ENCODE results near the gene CTNNA3. TPM values are rescaled to one million over a fixed set of nuclear protein-coding genes. Genes with fewer than 3 reads are reported as not detected.

CTNNA3 gene
- total RNA-seq, 1 experiment from 2014 or later = 0.32 TPM

DNA sequence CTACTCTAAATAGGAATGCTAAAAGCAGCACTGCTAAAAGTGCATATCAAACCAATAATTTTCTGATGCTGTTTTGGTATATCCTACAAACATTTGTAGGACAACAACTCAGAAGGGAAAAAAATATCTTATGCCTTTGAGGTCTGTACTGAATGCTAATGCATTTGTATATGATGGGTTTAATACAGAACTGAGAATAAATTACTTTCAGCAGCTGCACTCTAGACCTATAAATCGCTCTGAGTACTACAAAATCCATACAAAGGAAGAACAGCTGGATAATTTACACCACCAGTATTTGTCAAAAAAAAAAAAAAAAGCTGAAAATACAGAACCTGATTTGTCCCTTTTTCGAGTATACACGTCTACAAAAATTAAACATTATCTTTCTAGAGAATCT, 426.2 kb downstream of the CTNNA3 start:
- DNase-seq (ENCODE audit: low read depth, low spot score) (no peak), ATAC-seq (no peak)
- no peak for TF ChIP-seq FOSL1 (IDR thresholded peaks at IDR 0.05; ENCODE audit: low read depth)
- TF ChIP-seq, protein P1, sequence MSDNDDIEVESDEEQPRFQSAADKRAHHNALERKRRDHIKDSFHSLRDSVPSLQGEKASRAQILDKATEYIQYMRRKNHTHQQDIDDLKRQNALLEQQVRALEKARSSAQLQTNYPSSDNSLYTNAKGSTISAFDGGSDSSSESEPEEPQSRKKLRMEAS (IDR thresholded peaks at IDR 0.05) = no peak
- TF ChIP-seq RAD21 (IDR thresholded peaks at IDR 0.05; ENCODE audit: low read depth) = no peak
- TF ChIP-seq, protein P2, sequence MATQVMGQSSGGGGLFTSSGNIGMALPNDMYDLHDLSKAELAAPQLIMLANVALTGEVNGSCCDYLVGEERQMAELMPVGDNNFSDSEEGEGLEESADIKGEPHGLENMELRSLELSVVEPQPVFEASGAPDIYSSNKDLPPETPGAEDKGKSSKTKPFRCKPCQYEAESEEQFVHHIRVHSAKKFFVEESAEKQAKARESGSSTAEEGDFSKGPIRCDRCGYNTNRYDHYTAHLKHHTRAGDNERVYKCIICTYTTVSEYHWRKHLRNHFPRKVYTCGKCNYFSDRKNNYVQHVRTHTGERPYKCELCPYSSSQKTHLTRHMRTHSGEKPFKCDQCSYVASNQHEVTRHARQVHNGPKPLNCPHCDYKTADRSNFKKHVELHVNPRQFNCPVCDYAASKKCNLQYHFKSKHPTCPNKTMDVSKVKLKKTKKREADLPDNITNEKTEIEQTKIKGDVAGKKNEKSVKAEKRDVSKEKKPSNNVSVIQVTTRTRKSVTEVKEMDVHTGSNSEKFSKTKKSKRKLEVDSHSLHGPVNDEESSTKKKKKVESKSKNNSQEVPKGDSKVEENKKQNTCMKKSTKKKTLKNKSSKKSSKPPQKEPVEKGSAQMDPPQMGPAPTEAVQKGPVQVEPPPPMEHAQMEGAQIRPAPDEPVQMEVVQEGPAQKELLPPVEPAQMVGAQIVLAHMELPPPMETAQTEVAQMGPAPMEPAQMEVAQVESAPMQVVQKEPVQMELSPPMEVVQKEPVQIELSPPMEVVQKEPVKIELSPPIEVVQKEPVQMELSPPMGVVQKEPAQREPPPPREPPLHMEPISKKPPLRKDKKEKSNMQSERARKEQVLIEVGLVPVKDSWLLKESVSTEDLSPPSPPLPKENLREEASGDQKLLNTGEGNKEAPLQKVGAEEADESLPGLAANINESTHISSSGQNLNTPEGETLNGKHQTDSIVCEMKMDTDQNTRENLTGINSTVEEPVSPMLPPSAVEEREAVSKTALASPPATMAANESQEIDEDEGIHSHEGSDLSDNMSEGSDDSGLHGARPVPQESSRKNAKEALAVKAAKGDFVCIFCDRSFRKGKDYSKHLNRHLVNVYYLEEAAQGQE (IDR thresholded peaks at IDR 0.05; ENCODE audit: low read depth) = no peak
- no peak for TF ChIP-seq SIN3A (IDR thresholded peaks at IDR 0.05; ENCODE audit: low read depth)
- no TSS peak for BruUV-seq (replicated peaks)
- no peak overlapping the region for H3K4me3 ChIP-seq (replicated peaks in 1 of 2; ENCODE audit: low read depth in 1 of 2, low read length in 2 of 2)
- no peaks in the 10 kb centered on the region for H3K79me2 ChIP-seq (ENCODE audit: insufficient read depth, low read length)
- POLR2A ChIA-PET = no interaction called here
- H3K36me3 ChIP-seq (ENCODE audit: control insufficient read depth in 1 of 2, insufficient read depth in 2 of 2, low read length in 2 of 2) = no peaks in the 10 kb centered on the region
- no peaks in the 10 kb centered on the region for H3K4me1 ChIP-seq (ENCODE audit: control insufficient read depth in 1 of 2, insufficient read depth in 2 of 2, low read length in 2 of 2)
- intact Hi-C loops (cut with micrococcal nuclease) = no loop called here
- CTCF ChIA-PET = interaction anchor here (1.4 kb wide), 1 partner anchor 36 kb away, joined by 5 read pairs; no protein-coding TSS in a partner anchor
- RAD21 ChIA-PET (ENCODE audit: low non-redundant PET in 1 of 2, low total read pairs in 2 of 2, uncharacterized antibody in 2 of 2, unreplicated experiment in 2 of 2) = no interaction called here
- H3K9me3 ChIP-seq (ENCODE audit: control insufficient read depth in 1 of 2, insufficient read depth in 1 of 2, low read depth in 1 of 2, low read length in 2 of 2) = no peaks in the 10 kb centered on the region
- no peaks in the 10 kb centered on the region for H4K20me1 ChIP-seq (ENCODE audit: insufficient read depth)
- H3K4me2 ChIP-seq (ENCODE audit: low read length) = no peak overlapping the region
- no peaks in the 10 kb centered on the region for H3K9me2 ChIP-seq (ENCODE audit: insufficient read depth)
- no peak overlapping the region for H3K27ac ChIP-seq (ENCODE audit: low read depth, low read length)
- no peaks in the 10 kb centered on the region for H3K27me3 ChIP-seq (ENCODE audit: insufficient read depth, low read length)
- no peak overlapping the region for H2AFZ ChIP-seq (ENCODE audit: low read depth, low read length, poor library complexity, severe bottlenecking)
- H3K9ac ChIP-seq (ENCODE audit: low read length) = no peak overlapping the region

DNA sequence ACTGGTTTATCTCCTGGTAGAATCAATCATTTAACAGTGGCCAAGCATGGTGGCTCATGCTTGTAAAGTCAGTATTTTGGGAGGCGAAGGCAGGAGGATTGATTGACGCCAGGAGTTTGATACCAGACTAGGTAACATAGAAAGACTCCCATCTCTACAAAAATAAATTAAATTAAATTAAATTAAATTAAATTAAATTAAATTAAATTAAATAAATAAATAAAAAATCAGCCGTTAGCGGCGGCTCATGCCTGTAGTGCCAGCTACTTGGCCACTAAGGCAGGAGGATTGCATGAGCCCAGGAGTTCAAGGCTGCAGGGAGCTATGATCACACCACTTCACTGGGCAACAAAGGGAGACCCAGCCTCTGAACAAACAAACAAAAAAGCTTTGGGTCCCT, 427.8 kb downstream of the CTNNA3 start:
- ChIA-PET POLR2A (no interaction called here), RAD21 (ENCODE audit: low non-redundant PET in 1 of 2, low total read pairs in 2 of 2, uncharacterized antibody in 2 of 2, unreplicated experiment in 2 of 2) (no interaction called here), CTCF (interaction anchor here (0.9 kb wide), 1 partner anchor 38 kb away, joined by 3 read pairs; no protein-coding TSS in a partner anchor)
- no peaks in the 10 kb centered on the region for H3K9me3 ChIP-seq (ENCODE audit: control insufficient read depth in 1 of 2, insufficient read depth in 1 of 2, low read depth in 1 of 2, low read length in 2 of 2)
- no peak overlapping the region for H3K4me3 ChIP-seq (replicated peaks in 1 of 2; ENCODE audit: low read depth in 1 of 2, low read length in 2 of 2)
- intact Hi-C loops (cut with micrococcal nuclease) = no loop called here
- no peak overlapping the region for H3K9ac ChIP-seq (ENCODE audit: low read length)
- BruUV-seq (replicated peaks) = no TSS peak
- no peak for TF ChIP-seq SIN3A (IDR thresholded peaks at IDR 0.05; ENCODE audit: low read depth)
- TF ChIP-seq ZFX (IDR thresholded peaks at IDR 0.05) = no peak
- TF ChIP-seq CBX3 (IDR thresholded peaks at IDR 0.05; ENCODE audit: low read depth) = no peak
- TF ChIP-seq CEBPB (IDR thresholded peaks at IDR 0.05; ENCODE audit: low read depth) = no peak
- no peak for TF ChIP-seq RAD21 (IDR thresholded peaks at IDR 0.05; ENCODE audit: low read depth)
- no peak for TF ChIP-seq POLR2A (IDR thresholded peaks at IDR 0.05; ENCODE audit: borderline replicate concordance, extremely low read depth, insufficient read depth, insufficient read length)
- TF ChIP-seq, protein P3, sequence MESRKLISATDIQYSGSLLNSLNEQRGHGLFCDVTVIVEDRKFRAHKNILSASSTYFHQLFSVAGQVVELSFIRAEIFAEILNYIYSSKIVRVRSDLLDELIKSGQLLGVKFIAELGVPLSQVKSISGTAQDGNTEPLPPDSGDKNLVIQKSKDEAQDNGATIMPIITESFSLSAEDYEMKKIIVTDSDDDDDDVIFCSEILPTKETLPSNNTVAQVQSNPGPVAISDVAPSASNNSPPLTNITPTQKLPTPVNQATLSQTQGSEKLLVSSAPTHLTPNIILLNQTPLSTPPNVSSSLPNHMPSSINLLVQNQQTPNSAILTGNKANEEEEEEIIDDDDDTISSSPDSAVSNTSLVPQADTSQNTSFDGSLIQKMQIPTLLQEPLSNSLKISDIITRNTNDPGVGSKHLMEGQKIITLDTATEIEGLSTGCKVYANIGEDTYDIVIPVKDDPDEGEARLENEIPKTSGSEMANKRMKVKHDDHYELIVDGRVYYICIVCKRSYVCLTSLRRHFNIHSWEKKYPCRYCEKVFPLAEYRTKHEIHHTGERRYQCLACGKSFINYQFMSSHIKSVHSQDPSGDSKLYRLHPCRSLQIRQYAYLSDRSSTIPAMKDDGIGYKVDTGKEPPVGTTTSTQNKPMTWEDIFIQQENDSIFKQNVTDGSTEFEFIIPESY (IDR thresholded peaks at IDR 0.05; ENCODE audit: extremely low read depth, insufficient replicate concordance, low read length) = no peak
- no peaks in the 10 kb centered on the region for H3K27me3 ChIP-seq (ENCODE audit: insufficient read depth, low read length)
- DNase-seq (ENCODE audit: low read depth, low spot score) (no peak), ATAC-seq (no peak)
- no peaks in the 10 kb centered on the region for H3K9me2 ChIP-seq (ENCODE audit: insufficient read depth)
- H2AFZ ChIP-seq (ENCODE audit: low read depth, low read length, poor library complexity, severe bottlenecking) = no peak overlapping the region
- H3K79me2 ChIP-seq (ENCODE audit: insufficient read depth, low read length) = no peaks in the 10 kb centered on the region
- no peaks in the 10 kb centered on the region for H3K36me3 ChIP-seq (ENCODE audit: control insufficient read depth in 1 of 2, insufficient read depth in 2 of 2, low read length in 2 of 2)
- H4K20me1 ChIP-seq (ENCODE audit: insufficient read depth) = no peaks in the 10 kb centered on the region
- no peaks in the 10 kb centered on the region for H3K4me1 ChIP-seq (ENCODE audit: control insufficient read depth in 1 of 2, insufficient read depth in 2 of 2, low read length in 2 of 2)
- H3K27ac ChIP-seq (ENCODE audit: low read depth, low read length) = no peak overlapping the region
- no peak overlapping the region for H3K4me2 ChIP-seq (ENCODE audit: low read length)
